GM12891 (cell line): Measurements from ENCODE around the gene RAPGEF4.

ENCODE experiments used
- POLR2A ChIP-seq: IDR thresholded peaks from 2 replicates; pipeline ENCODE4 v1.6.1; 2011; ENCODE audit warnings: low read depth, low read length, control low read depth
- POLR2AphosphoS5 ChIP-seq: IDR thresholded peaks from 2 replicates; pipeline ENCODE4 v1.6.1; 2011; ENCODE audit warnings: low read depth, low read length, control low read depth

DNA sequence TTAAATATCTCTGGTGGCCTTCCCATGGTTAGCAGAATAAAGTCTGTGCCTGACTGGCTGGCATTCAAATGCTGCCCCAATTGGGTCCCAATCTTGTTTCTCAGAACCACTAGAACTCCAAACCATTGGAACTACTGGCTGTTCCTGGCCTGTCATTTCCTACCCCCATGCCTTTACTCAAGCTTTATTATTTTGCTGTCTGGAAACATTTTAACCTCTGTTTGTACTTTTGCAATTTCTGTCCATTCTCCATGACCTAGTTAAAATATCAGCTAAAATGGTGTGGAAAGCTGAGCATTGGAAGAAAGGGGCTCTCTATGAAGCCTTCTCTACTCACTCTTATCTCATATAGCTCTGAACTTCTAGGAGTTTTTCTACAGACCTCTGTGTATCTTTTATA, 38.7 kb downstream of the RAPGEF4 start:
- no peak for TF ChIP-seq POLR2AphosphoS5
- TF ChIP-seq POLR2A, result no peak
